ENCODE measurements around the gene ELMO1.

Gene ELMO1

DNA sequence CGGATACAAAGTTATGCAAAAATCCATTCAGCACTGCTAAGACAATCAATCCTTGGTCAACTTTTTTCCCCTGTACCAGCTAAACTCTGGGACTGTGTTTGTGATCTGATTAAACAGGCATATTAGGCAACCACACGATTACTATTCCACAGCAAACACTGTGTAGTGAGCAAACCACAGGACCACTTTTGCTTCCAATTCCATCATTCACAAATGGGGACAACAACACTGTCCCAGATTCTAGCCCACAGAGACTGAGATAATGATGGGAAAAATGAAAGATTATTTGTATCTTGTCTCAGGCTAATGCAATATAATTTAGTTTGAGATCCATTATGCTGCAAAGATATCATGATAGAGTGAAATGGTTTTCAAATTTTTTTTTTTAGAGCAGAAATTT is 560.7 kb downstream of the ELMO1 start:
- Histone ChIP-seq H3K27ac (ENCODE audit: low read depth, low read length) (no peak overlapping the region), H3K36me3 (ENCODE audit: control insufficient read depth, low read length) (peaks cover 7% of the 10 kb centered on the region; the same call in 1 of the 2 replicates), H3K9me3 (ENCODE audit: control insufficient read depth, insufficient read depth, low read length) (no peaks in the 10 kb centered on the region), H3K4me1 (ENCODE audit: control insufficient read depth, low read length) (no peaks in the 10 kb centered on the region), H3K4me2 (ENCODE audit: low read length) (no peak overlapping the region), H3K27me3 (ENCODE audit: control insufficient read depth, low read length) (no peaks in the 10 kb centered on the region), H3K79me2 (ENCODE audit: control insufficient read depth, low read length) (no peaks in the 10 kb centered on the region), H3F3A (ENCODE audit: control insufficient read depth, insufficient read depth) (no peaks in the 10 kb centered on the region), H3K9me2 (replicated peaks; ENCODE audit: control insufficient read depth, low read length) (no peaks in the 10 kb centered on the region), H4K20me1 (ENCODE audit: control insufficient read depth, insufficient read depth, low read depth, low read length) (no peaks in the 10 kb centered on the region), H3K4me3 (ENCODE audit: low read length) (no peak overlapping the region)
- TF ChIP-seq, protein P1, sequence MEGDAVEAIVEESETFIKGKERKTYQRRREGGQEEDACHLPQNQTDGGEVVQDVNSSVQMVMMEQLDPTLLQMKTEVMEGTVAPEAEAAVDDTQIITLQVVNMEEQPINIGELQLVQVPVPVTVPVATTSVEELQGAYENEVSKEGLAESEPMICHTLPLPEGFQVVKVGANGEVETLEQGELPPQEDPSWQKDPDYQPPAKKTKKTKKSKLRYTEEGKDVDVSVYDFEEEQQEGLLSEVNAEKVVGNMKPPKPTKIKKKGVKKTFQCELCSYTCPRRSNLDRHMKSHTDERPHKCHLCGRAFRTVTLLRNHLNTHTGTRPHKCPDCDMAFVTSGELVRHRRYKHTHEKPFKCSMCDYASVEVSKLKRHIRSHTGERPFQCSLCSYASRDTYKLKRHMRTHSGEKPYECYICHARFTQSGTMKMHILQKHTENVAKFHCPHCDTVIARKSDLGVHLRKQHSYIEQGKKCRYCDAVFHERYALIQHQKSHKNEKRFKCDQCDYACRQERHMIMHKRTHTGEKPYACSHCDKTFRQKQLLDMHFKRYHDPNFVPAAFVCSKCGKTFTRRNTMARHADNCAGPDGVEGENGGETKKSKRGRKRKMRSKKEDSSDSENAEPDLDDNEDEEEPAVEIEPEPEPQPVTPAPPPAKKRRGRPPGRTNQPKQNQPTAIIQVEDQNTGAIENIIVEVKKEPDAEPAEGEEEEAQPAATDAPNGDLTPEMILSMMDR (IDR thresholded peaks at IDR 0.05; ENCODE audit: low read depth, low read length, poor library complexity, severe bottlenecking) = no peak
- TF ChIP-seq EZH2phosphoT487 (IDR thresholded peaks at IDR 0.05; ENCODE audit: borderline replicate concordance, low read length) = no peak

DNA sequence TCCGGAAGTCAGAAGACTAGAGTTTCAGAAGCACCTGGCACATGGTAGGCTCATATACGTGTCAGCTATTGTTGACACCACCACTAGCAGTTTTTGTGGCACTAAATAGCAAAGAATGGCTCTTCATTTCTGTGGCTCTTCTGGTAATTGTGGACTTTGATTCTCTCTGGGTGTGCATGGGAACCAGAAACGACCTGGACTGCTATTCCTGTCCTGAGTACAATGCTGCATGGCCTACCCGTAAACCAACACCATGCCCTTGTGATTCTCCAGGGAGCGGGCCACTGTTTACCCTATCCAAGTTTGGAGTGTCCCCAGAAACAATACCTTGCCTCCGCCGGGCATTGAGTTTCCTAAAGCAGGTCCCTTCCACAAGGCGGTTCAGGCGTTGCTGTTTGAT is 561.4 kb downstream of the ELMO1 start:
- no peak overlapping the region for H3K4me2 ChIP-seq (ENCODE audit: low read length)
- H3K36me3 ChIP-seq (ENCODE audit: control insufficient read depth, low read length) = peaks cover 4% of the 10 kb centered on the region; the same call in 1 of the 2 replicates
- H3K4me1 ChIP-seq (ENCODE audit: control insufficient read depth, low read length) = no peaks in the 10 kb centered on the region
- no peak for TF ChIP-seq EZH2phosphoT487 (IDR thresholded peaks at IDR 0.05; ENCODE audit: borderline replicate concordance, low read length)
- TF ChIP-seq, protein P1 (IDR thresholded peaks at IDR 0.05; ENCODE audit: low read depth, low read length, poor library complexity, severe bottlenecking) = no peak
- no peak overlapping the region for H3K27ac ChIP-seq (ENCODE audit: low read depth, low read length)
- H3K79me2 ChIP-seq (ENCODE audit: control insufficient read depth, low read length) = no peaks in the 10 kb centered on the region
- no peak overlapping the region for H3K4me3 ChIP-seq (ENCODE audit: low read length)
- H4K20me1 ChIP-seq (ENCODE audit: control insufficient read depth, insufficient read depth, low read depth, low read length) = no peaks in the 10 kb centered on the region
- no peaks in the 10 kb centered on the region for H3K9me3 ChIP-seq (ENCODE audit: control insufficient read depth, insufficient read depth, low read length)
- H3K27me3 ChIP-seq (ENCODE audit: control insufficient read depth, low read length) = no peaks in the 10 kb centered on the region
- H3F3A ChIP-seq (ENCODE audit: control insufficient read depth, insufficient read depth) = no peaks in the 10 kb centered on the region
- H3K9me2 ChIP-seq (replicated peaks; ENCODE audit: control insufficient read depth, low read length) = no peaks in the 10 kb centered on the region

DNA sequence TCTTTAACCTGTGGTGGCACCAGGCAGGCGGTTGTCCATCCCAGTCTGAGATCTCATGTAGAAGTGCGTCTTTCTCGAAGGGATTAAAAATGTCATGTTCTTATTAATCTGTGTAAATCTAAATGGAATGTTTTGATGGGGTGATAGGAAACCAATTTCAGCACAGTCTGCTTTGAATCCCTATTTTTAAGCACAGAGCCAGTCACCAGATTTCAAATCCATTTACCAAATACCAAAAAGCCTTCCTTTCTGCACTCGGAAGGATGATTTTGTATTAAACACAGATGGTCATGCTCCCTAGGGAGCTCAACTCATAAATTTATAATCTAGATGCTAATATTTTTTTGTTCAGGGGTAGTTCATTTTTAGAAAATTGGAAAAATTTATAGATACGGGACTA is 563.8 kb downstream of the ELMO1 start:
- TF ChIP-seq, protein P1 (IDR thresholded peaks at IDR 0.05; ENCODE audit: low read depth, low read length, poor library complexity, severe bottlenecking) = no peak
- TF ChIP-seq EZH2phosphoT487 (IDR thresholded peaks at IDR 0.05; ENCODE audit: borderline replicate concordance, low read length) = no peak
- Histone ChIP-seq H3K36me3 (ENCODE audit: control insufficient read depth, low read length) (peaks cover 4% of the 10 kb centered on the region; the same call in 1 of the 2 replicates), H3K27ac (ENCODE audit: low read depth, low read length) (no peak overlapping the region), H3K27me3 (ENCODE audit: control insufficient read depth, low read length) (no peaks in the 10 kb centered on the region), H3K9me2 (replicated peaks; ENCODE audit: control insufficient read depth, low read length) (no peaks in the 10 kb centered on the region), H3K4me3 (ENCODE audit: low read length) (no peak overlapping the region), H3K9me3 (ENCODE audit: control insufficient read depth, insufficient read depth, low read length) (no peaks in the 10 kb centered on the region), H3K4me1 (ENCODE audit: control insufficient read depth, low read length) (no peaks in the 10 kb centered on the region), H4K20me1 (ENCODE audit: control insufficient read depth, insufficient read depth, low read depth, low read length) (no peaks in the 10 kb centered on the region), H3F3A (ENCODE audit: control insufficient read depth, insufficient read depth) (no peaks in the 10 kb centered on the region), H3K4me2 (ENCODE audit: low read length) (no peak overlapping the region), H3K79me2 (ENCODE audit: control insufficient read depth, low read length) (no peaks in the 10 kb centered on the region)
